PC-9 (cell line): ENCODE results near the gene NFIA. TPM values are rescaled to one million over a fixed set of nuclear protein-coding genes. Genes with fewer than 3 reads are reported as not detected.

Source experiments
- Bru-seq: library from RNA; stranded (reverse); fragments of 400-500 nt; gene quantifications from one replicate; lab custom pipeline; 2021; lab: Mats Ljungman, UMichigan
- BruChase-seq, 2 experiments: library from RNA; stranded (reverse); fragments of 400-500 nt; gene quantifications; one replicate each; lab custom pipeline; 2021; lab: Mats Ljungman, UMichigan
- BruUV-seq: library from RNA; stranded (reverse); fragments of 400-500 nt; replicated peaks from 2 replicates; lab custom pipeline; 2021; lab: Mats Ljungman, UMichigan
- CTCF ChIA-PET: fragments of 300-600 bp; sonication (Branson Sonifier 250); formaldehyde crosslinking; loops from one replicate; lab custom pipeline; 2022; ENCODE audit warnings: antibody characterized with exemption; lab: Charles Lee
- POLR2A ChIA-PET: fragments of 300-600 bp; sonication (Branson Sonifier 250); formaldehyde crosslinking; loops from one replicate; lab custom pipeline; 2022; ENCODE audit warnings: antibody characterized with exemption; ENCODE audit not compliant: unreplicated experiment; lab: Charles Lee
- DNase-seq, 2 experiments: peaks; one replicate each; pipeline versions ENCODE4 v3.0.0 to v3.0.0-alpha.2; 2015 to 2022; ENCODE audit warnings: mixed read lengths in 1 of 2
- H2AFZ ChIP-seq: fragments of 200-600 bp; sonication (generic); 2 replicates; pipeline ENCODE4 v1.8.1; 2017; ENCODE audit warnings: antibody characterized with exemption
- H3F3A ChIP-seq: fragments of 200-600 bp; sonication (generic); 2 replicates; pipeline ENCODE4 v1.8.1; 2017; ENCODE audit warnings: antibody characterized with exemption, mild to moderate bottlenecking, low read depth; ENCODE audit not compliant: insufficient read depth
- H3K27ac ChIP-seq: fragments of 200-600 bp; sonication (generic); 2 replicates; pipeline ENCODE4 v1.6.1; 2016; ENCODE audit warnings: mixed run types
- H3K27me3 ChIP-seq: fragments of 200-600 bp; sonication (generic); 2 replicates; pipeline ENCODE4 v1.6.1; 2016; ENCODE audit warnings: low read depth, mixed run types; ENCODE audit not compliant: insufficient read depth
- H3K36me3 ChIP-seq: fragments of 200-600 bp; sonication (generic); 2 replicates; pipeline ENCODE4 v1.6.1; 2016; ENCODE audit warnings: low read depth, mixed run types
- H3K4me1 ChIP-seq: fragments of 200-600 bp; sonication (generic); replicated peaks from 2 replicates; pipeline ENCODE4 v1.6.1; 2016; ENCODE audit warnings: mixed run types; ENCODE audit not compliant: insufficient read depth
- H3K4me2 ChIP-seq: fragments of 200-600 bp; sonication (generic); 2 replicates; pipeline ENCODE4 v1.6.1; 2017; ENCODE audit warnings: mixed run types
- H3K4me3 ChIP-seq: fragments of 200-600 bp; sonication (generic); 2 replicates; pipeline ENCODE4 v1.6.1; 2016; ENCODE audit warnings: mixed run types
- H3K79me2 ChIP-seq: fragments of 200-600 bp; sonication (generic); 2 replicates; pipeline ENCODE4 v1.6.1; 2017; ENCODE audit warnings: low read depth, mixed run types
- H3K9me2 ChIP-seq: fragments of 200-600 bp; sonication (generic); 2 replicates; pipeline ENCODE4 v1.8.1; 2017; ENCODE audit warnings: mild to moderate bottlenecking; ENCODE audit not compliant: insufficient read depth
- H3K9me3 ChIP-seq: fragments of 200-600 bp; sonication (generic); 2 replicates; pipeline ENCODE4 v1.8.1; 2016; ENCODE audit warnings: low read depth; ENCODE audit not compliant: insufficient read depth
- H4K20me1 ChIP-seq: fragments of 200-600 bp; sonication (generic); 2 replicates; pipeline ENCODE4 v1.8.1; 2017; ENCODE audit not compliant: insufficient read depth
- EZH2 ChIP-seq: fragments of 200-600 bp; sonication (generic); IDR thresholded peaks from 2 replicates; pipeline ENCODE4 v1.8.0; 2017; ENCODE audit warnings: antibody characterized with exemption, low read depth
- intact Hi-C: fragments of 100-400 bp; cut with micrococcal nuclease; formaldehyde crosslinking; loops from one replicate; pipeline ENCODE4 v1.10.0; 2022; ENCODE audit not compliant: unreplicated experiment
- long read RNA-seq: library from polyadenylated mRNA; stranded (forward); transcript quantifications from one replicate; pipeline ENCODE4 v2.0.0, GENCODE V29; 2022
- total RNA-seq: library from RNA; stranded (reverse); gene quantifications from 2 replicates; pipeline ENCODE4 v1.2.3, GENCODE V29; 2021
- TF ChIP-seq, protein P1 (sequence below): fragments of 200-600 bp; sonication (generic); conservative IDR thresholded peaks from 2 replicates; pipeline ENCODE4 v1.6.1; 2017; ENCODE audit warnings: mixed run types, antibody characterized with exemption, mild to moderate bottlenecking, moderate library complexity

Gene NFIA
- 26.7 and 32.8 TPM in 2 replicates for total RNA-seq
- Bru-seq, nascent RNA: percentile 69 among the genes with signal in this experiment
- BruChase-seq, experiment 1, labeled RNA remaining after a 2-hour chase: percentile 66 among the genes with signal in this experiment
- BruChase-seq, experiment 2, labeled RNA remaining after a 6-hour chase: percentile 58 among the genes with signal in this experiment
- long read RNA-seq, full-length matches to known transcripts: 8 of 17 reads
- long read RNA-seq, partial matches to known transcripts: 5 of 17 reads
- long read RNA-seq, other reads (novel, unspliced or antisense): 4 of 17 reads

- H3K36me3 ChIP-seq: no peaks in the 10 kb centered on the region
- BruUV-seq: no TSS peak
- H3K4me3 ChIP-seq: peak within 1 kb of the TSS; percentile 91
- peak within 1 kb of the TSS; percentile 31 for H3K27ac ChIP-seq
- H3K4me2 ChIP-seq: peak within 1 kb of the TSS; percentile 98
- H3K27me3 ChIP-seq: no peaks in the 10 kb centered on the region
- CTCF ChIA-PET: interaction anchor here (0.7 to 1.4 kb wide), 2 partner anchors 23 to 628 kb away, joined by 4 to 13 read pairs; no protein-coding TSS in a partner anchor
- H3F3A ChIP-seq: peaks cover 22% of the 10 kb centered on the region
- no peaks in the 10 kb centered on the region for H3K9me3 ChIP-seq
- intact Hi-C loops: loop anchor here (1.0 kb wide), 1 partner anchor 371 kb away; no protein-coding TSS in a partner anchor
- H4K20me1 ChIP-seq: no peaks in the 10 kb centered on the region; the same call in 1 of the 2 replicates
- TF ChIP-seq EZH2: no peak
- TF ChIP-seq, protein P1, sequence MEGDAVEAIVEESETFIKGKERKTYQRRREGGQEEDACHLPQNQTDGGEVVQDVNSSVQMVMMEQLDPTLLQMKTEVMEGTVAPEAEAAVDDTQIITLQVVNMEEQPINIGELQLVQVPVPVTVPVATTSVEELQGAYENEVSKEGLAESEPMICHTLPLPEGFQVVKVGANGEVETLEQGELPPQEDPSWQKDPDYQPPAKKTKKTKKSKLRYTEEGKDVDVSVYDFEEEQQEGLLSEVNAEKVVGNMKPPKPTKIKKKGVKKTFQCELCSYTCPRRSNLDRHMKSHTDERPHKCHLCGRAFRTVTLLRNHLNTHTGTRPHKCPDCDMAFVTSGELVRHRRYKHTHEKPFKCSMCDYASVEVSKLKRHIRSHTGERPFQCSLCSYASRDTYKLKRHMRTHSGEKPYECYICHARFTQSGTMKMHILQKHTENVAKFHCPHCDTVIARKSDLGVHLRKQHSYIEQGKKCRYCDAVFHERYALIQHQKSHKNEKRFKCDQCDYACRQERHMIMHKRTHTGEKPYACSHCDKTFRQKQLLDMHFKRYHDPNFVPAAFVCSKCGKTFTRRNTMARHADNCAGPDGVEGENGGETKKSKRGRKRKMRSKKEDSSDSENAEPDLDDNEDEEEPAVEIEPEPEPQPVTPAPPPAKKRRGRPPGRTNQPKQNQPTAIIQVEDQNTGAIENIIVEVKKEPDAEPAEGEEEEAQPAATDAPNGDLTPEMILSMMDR: no peak
- H3K9me2 ChIP-seq: no peaks in the 10 kb centered on the region
- POLR2A ChIA-PET: interaction anchor here (0.5 to 0.6 kb wide), 4 partner anchors 58 to 370 kb away, joined by 3 to 12 read pairs (median 4); no protein-coding TSS in a partner anchor
- DNase-seq: peak; percentile 52 to 55
- peaks cover 42% of the 10 kb centered on the region for H3K79me2 ChIP-seq
- H2AFZ ChIP-seq: peak within 1 kb of the TSS; percentile 83
- H3K4me1 ChIP-seq: peaks cover 71% of the 10 kb centered on the region
Measured at GRCh38 chr1:61082311-61083012, at the start of gene NFIA. TSS of gene NFIA (plus strand) at chr1:61082561.

DNA sequence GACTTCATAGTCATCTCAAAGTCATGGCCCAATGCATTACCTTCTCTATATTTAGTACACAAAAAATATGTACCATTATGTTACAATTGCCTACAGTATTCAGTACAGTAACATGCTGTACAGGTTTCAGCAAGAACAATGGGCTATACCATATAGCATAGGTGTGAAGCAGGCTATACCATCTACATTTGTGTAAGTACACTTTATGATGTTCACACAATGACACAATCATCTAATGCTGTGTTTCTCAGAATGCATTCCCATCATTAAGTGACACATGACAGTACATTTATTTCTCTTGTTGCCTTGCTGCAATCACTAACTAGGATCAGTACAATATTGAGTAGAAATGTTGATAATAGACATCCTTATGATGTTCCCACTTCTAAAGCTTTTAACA is 46.5 kb upstream of the NFIA start:
- Histone ChIP-seq H3K4me2 (no peak overlapping the region), H3K27me3 (no peaks in the 10 kb centered on the region), H3F3A (no peaks in the 10 kb centered on the region), H3K79me2 (no peaks in the 10 kb centered on the region), H3K4me3 (no peak overlapping the region), H4K20me1 (no peaks in the 10 kb centered on the region), H3K36me3 (no peaks in the 10 kb centered on the region), H3K9me2 (no peaks in the 10 kb centered on the region), H2AFZ (no peak overlapping the region), H3K4me1 (no peaks in the 10 kb centered on the region), H3K27ac (no peak overlapping the region), H3K9me3 (no peaks in the 10 kb centered on the region)
- POLR2A ChIA-PET: no interaction called here
- no TSS peak for BruUV-seq
- CTCF ChIA-PET: interaction anchor here (0.6 to 1.1 kb wide), 2 partner anchors 10 to 187 kb away, joined by 3 to 4 read pairs; no protein-coding TSS in a partner anchor
- TF ChIP-seq EZH2: no peak
- TF ChIP-seq, protein P1: no peak
- intact Hi-C loops: no loop called here
- no peak for DNase-seq

DNA sequence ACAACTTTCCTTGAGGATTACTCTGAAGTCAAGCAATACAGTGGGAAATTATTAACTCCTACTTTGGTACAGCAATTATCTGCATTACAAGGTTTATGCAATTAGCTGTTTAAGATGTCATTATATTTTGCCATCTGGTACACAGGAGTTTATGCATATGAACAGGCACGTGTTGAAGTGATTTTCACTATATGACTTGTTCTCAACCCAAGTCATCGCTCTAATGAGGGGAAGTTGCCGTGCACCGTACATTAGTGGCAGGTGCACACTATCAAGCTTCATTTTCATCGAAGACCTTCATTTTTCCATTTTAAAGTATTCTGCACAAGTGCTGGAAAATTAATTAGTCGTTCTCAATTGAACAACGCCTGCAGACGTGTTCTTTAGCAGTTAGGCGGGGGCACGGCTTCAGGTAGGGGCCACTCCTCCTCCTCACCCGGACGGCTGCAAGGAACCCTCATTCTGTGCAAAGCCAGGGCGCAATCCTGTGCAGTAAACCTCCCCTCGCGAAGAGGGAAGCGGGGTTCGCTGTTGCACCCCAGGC is 39.8 kb upstream of the NFIA start:
- no peak overlapping the region for H3K27ac ChIP-seq
- no peaks in the 10 kb centered on the region for H3K27me3 ChIP-seq
- TF ChIP-seq, protein P1: no peak
- TF ChIP-seq EZH2: no peak
- DNase-seq: no peak
- no peaks in the 10 kb centered on the region for H3K36me3 ChIP-seq
- no peaks in the 10 kb centered on the region for H3K9me3 ChIP-seq
- peak overlapping the region; percentile 96 for H3K4me2 ChIP-seq
- peak overlapping the region; percentile 93 for H2AFZ ChIP-seq
- H3K4me1 ChIP-seq: no peaks in the 10 kb centered on the region
- no peaks in the 10 kb centered on the region for H3K79me2 ChIP-seq
- H3K4me3 ChIP-seq: peak overlapping the region; percentile 59
- CTCF ChIA-PET: interaction anchor here (0.6 to 1.9 kb wide), 3 partner anchors 45 to 761 kb away, joined by 3 to 9 read pairs (median 4); no protein-coding TSS in a partner anchor
- BruUV-seq: no TSS peak
- no peaks in the 10 kb centered on the region for H4K20me1 ChIP-seq
- H3F3A ChIP-seq: no peaks in the 10 kb centered on the region
- intact Hi-C loops: loop anchor here (1.0 to 10.0 kb wide), 5 partner anchors 194 to 1066 kb away; no protein-coding TSS in a partner anchor
- POLR2A ChIA-PET: interaction anchor here (0.6 kb wide), 1 partner anchor 230 kb away, joined by 4 read pairs; no protein-coding TSS in a partner anchor
- H3K9me2 ChIP-seq: no peaks in the 10 kb centered on the region
